IMR-90 (cell line): ENCODE results near the gene ATP5F1C.

Experiments
- BHLHE40 ChIP-seq: fragments of 150-350 bp; IDR thresholded peaks from 2 replicates; pipeline ENCODE4 v1.6.1; 2016; ENCODE audit warnings: mild to moderate bottlenecking, low read depth, low read length
- MAFK ChIP-seq: IDR thresholded peaks from 2 replicates; pipeline ENCODE4 v1.6.1; 2012; ENCODE audit warnings: low read depth, low read length, improper control_type of control experiment
- MXI1 ChIP-seq: IDR thresholded peaks from 2 replicates; pipeline ENCODE4 v1.6.1; 2012; ENCODE audit warnings: low read depth, mild to moderate bottlenecking, low read length, moderate library complexity, borderline replicate concordance
- POLR2A ChIP-seq: IDR thresholded peaks from 2 replicates; pipeline ENCODE4 v1.6.1; 2012; ENCODE audit warnings: mild to moderate bottlenecking, low read depth, low read length
- RAD21 ChIP-seq: IDR thresholded peaks from 2 replicates; pipeline ENCODE4 v1.6.1; 2012; ENCODE audit warnings: low read length, improper control_type of control experiment
- RCOR1 ChIP-seq: IDR thresholded peaks from 2 replicates; pipeline ENCODE4 v1.6.1; 2012; ENCODE audit warnings: mild to moderate bottlenecking, low read length, improper control_type of control experiment; ENCODE audit not compliant: insufficient replicate concordance
- SMC3 ChIP-seq: fragments of 150-350 bp; IDR thresholded peaks from 2 replicates; pipeline ENCODE4 v1.6.1; 2016; ENCODE audit warnings: low read depth, mild to moderate bottlenecking, antibody characterized with exemption, low read length, moderate library complexity
- TF ChIP-seq, protein P1 (sequence below): conservative IDR thresholded peaks from 2 replicates; pipeline ENCODE4 v1.5.1; 2012; ENCODE audit warnings: mild to moderate bottlenecking, low read depth, low read length, improper control_type of control experiment
- TF ChIP-seq, protein P2 (sequence below): fragments of 150-350 bp; IDR thresholded peaks from 2 replicates; pipeline ENCODE4 v1.6.1; 2016; ENCODE audit warnings: low read depth, mild to moderate bottlenecking, low read length, moderate library complexity, borderline replicate concordance
- TF ChIP-seq, protein P3 (sequence below): fragments of 150-350 bp; IDR thresholded peaks from 2 replicates; pipeline ENCODE4 v1.6.1; 2017; ENCODE audit warnings: mild to moderate bottlenecking, antibody characterized with exemption, low read length, low read depth

DNA sequence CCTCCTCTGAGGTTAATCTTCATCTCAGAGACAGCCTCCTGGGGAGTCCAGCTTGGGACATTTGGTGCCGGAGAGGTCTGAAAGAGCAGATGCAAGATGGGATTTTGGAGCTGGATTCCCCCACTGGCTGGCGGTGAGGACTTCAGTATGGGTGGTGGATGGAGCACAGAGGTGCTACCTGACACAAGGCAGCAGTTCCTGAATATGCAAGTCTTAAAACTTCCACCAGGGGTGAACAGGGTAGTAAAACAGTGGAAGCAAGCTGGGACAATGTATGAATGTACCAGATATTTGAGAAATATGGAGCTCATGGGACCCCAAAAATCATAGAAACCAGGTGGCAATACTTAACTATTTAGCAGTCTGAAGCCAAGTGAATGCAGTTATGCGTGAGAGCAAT lies 25.5 kb downstream of the ATP5F1C start:
- TF ChIP-seq, protein P1, sequence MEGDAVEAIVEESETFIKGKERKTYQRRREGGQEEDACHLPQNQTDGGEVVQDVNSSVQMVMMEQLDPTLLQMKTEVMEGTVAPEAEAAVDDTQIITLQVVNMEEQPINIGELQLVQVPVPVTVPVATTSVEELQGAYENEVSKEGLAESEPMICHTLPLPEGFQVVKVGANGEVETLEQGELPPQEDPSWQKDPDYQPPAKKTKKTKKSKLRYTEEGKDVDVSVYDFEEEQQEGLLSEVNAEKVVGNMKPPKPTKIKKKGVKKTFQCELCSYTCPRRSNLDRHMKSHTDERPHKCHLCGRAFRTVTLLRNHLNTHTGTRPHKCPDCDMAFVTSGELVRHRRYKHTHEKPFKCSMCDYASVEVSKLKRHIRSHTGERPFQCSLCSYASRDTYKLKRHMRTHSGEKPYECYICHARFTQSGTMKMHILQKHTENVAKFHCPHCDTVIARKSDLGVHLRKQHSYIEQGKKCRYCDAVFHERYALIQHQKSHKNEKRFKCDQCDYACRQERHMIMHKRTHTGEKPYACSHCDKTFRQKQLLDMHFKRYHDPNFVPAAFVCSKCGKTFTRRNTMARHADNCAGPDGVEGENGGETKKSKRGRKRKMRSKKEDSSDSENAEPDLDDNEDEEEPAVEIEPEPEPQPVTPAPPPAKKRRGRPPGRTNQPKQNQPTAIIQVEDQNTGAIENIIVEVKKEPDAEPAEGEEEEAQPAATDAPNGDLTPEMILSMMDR = no peak
- TF ChIP-seq SMC3 (no peak), POLR2A (no peak), MAFK (no peak), MXI1 (no peak), RCOR1 (no peak), BHLHE40 (no peak), RAD21 (no peak)
- TF ChIP-seq, protein P2, sequence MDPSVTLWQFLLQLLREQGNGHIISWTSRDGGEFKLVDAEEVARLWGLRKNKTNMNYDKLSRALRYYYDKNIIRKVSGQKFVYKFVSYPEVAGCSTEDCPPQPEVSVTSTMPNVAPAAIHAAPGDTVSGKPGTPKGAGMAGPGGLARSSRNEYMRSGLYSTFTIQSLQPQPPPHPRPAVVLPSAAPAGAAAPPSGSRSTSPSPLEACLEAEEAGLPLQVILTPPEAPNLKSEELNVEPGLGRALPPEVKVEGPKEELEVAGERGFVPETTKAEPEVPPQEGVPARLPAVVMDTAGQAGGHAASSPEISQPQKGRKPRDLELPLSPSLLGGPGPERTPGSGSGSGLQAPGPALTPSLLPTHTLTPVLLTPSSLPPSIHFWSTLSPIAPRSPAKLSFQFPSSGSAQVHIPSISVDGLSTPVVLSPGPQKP = no peak
- TF ChIP-seq, protein P3, sequence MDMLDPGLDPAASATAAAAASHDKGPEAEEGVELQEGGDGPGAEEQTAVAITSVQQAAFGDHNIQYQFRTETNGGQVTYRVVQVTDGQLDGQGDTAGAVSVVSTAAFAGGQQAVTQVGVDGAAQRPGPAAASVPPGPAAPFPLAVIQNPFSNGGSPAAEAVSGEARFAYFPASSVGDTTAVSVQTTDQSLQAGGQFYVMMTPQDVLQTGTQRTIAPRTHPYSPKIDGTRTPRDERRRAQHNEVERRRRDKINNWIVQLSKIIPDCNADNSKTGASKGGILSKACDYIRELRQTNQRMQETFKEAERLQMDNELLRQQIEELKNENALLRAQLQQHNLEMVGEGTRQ = no peak
